H9 (cell line): ENCODE data around the gene CTCF. TPM values are rescaled to one million over a fixed set of nuclear protein-coding genes. Genes with fewer than 3 reads are reported as not detected.

Experiments used
- DNase-seq: peaks from one replicate; pipeline ENCODE4 v3.0.0-alpha.2; 2017
- H2AFZ ChIP-seq: one replicate; pipeline ENCODE4 v1.6.1; 2013; ENCODE audit warnings: mild to moderate bottlenecking, low read length, control low read depth, moderate library complexity
- H2AK5ac ChIP-seq: 2 replicates; pipeline ENCODE4 v1.6.1; 2013; ENCODE audit warnings: low read length, control low read depth, mixed read lengths; ENCODE audit not compliant: insufficient read length
- H2BK120ac ChIP-seq: one replicate; pipeline ENCODE4 v1.6.1; 2013; ENCODE audit warnings: low read depth, mild to moderate bottlenecking, low read length, control low read depth, inconsistent platforms; ENCODE audit not compliant: poor library complexity, severe bottlenecking
- H2BK12ac ChIP-seq: 2 replicates; pipeline ENCODE4 v1.6.1; 2013; ENCODE audit warnings: low read length, control low read depth, mixed read lengths, low read depth; ENCODE audit not compliant: insufficient read length
- H2BK15ac ChIP-seq: 2 replicates; pipeline ENCODE4 v1.6.1; 2013; ENCODE audit warnings: low read depth, low read length, control low read depth
- H2BK20ac ChIP-seq: one replicate; pipeline ENCODE4 v1.6.1; 2013; ENCODE audit warnings: low read depth, mild to moderate bottlenecking, low read length, control low read depth, inconsistent platforms; ENCODE audit not compliant: poor library complexity, severe bottlenecking
- H2BK5ac ChIP-seq: 2 replicates; pipeline ENCODE4 v1.6.1; 2013; ENCODE audit warnings: low read length, control low read depth, mixed read lengths; ENCODE audit not compliant: insufficient read length
- H3K14ac ChIP-seq: 2 replicates; pipeline ENCODE4 v1.6.1; 2013; ENCODE audit warnings: low read length, control low read depth; ENCODE audit not compliant: insufficient read depth
- H3K18ac ChIP-seq: 2 replicates; pipeline ENCODE4 v1.6.1; 2013; ENCODE audit warnings: low read depth, mild to moderate bottlenecking, mixed read lengths, low read length, control low read depth; ENCODE audit not compliant: insufficient read length
- H3K23ac ChIP-seq: 2 replicates; pipeline ENCODE4 v1.6.1; 2013; ENCODE audit warnings: low read length, control low read depth, mixed read lengths, low read depth; ENCODE audit not compliant: insufficient read length
- H3K23me2 ChIP-seq: 2 replicates; pipeline ENCODE4 v1.6.1; 2013; ENCODE audit warnings: low read depth, mild to moderate bottlenecking, mixed read lengths, low read length, control low read depth; ENCODE audit not compliant: insufficient read length, poor library complexity, severe bottlenecking
- H3K27ac ChIP-seq: 2 replicates; pipeline ENCODE4 v1.5.1; 2013; ENCODE audit warnings: low read length, control low read depth, mixed read lengths, low read depth; ENCODE audit not compliant: insufficient read length
- H3K27me3 ChIP-seq: 2 replicates; pipeline ENCODE4 v1.6.1; 2013; ENCODE audit warnings: low read length, control low read depth, inconsistent platforms; ENCODE audit not compliant: insufficient read depth
- H3K4ac ChIP-seq: 2 replicates; pipeline ENCODE4 v1.6.1; 2013; ENCODE audit warnings: low read depth, mild to moderate bottlenecking, control low read depth, inconsistent platforms, low read length, moderate library complexity
- H3K4me1 ChIP-seq: 2 replicates; pipeline ENCODE4 v1.6.1; 2013; ENCODE audit warnings: low read length, control low read depth, inconsistent platforms; ENCODE audit not compliant: insufficient read depth
- H3K4me2 ChIP-seq: 2 replicates; pipeline ENCODE4 v1.6.1; 2013; ENCODE audit warnings: low read length, control low read depth, mixed read lengths; ENCODE audit not compliant: insufficient read length, insufficient read depth
- H3K56ac ChIP-seq: 2 replicates; pipeline ENCODE4 v1.6.1; 2013; ENCODE audit warnings: low read depth, mild to moderate bottlenecking, mixed read lengths, low read length, control low read depth; ENCODE audit not compliant: insufficient read length
- H3K79me1 ChIP-seq: 2 replicates; pipeline ENCODE4 v1.6.1; 2013; ENCODE audit warnings: low read depth, mild to moderate bottlenecking, moderate library complexity, low read length, control low read depth, inconsistent platforms; ENCODE audit not compliant: insufficient read depth, poor library complexity, severe bottlenecking
- H3K79me2 ChIP-seq: 2 replicates; pipeline ENCODE4 v1.6.1; 2013; ENCODE audit warnings: low read length, control low read depth, inconsistent platforms; ENCODE audit not compliant: insufficient read depth
- H3K9ac ChIP-seq: 2 replicates; pipeline ENCODE4 v1.6.1; 2013; ENCODE audit warnings: low read length, control low read depth, mixed read lengths; ENCODE audit not compliant: insufficient read length; ENCODE audit errors: extremely low read depth
- H3K9me3 ChIP-seq: one replicate; pipeline ENCODE4 v1.6.1; 2013; ENCODE audit warnings: low read depth, low read length, inconsistent platforms; ENCODE audit not compliant: control insufficient read depth
- H3T11ph ChIP-seq: one replicate; pipeline ENCODE4 v1.6.1; 2013; ENCODE audit warnings: mild to moderate bottlenecking, low read length, control low read depth, inconsistent platforms
- H4K20me1 ChIP-seq: one replicate; pipeline ENCODE4 v1.6.1; 2013; ENCODE audit not compliant: control insufficient read depth, insufficient read length, insufficient read depth
- H4K5ac ChIP-seq: 2 replicates; pipeline ENCODE4 v1.6.1; 2013; ENCODE audit warnings: low read depth, mild to moderate bottlenecking, mixed read lengths, low read length, control low read depth; ENCODE audit not compliant: insufficient read length
- H4K8ac ChIP-seq: replicated peaks from 2 replicates; pipeline ENCODE4 v1.6.1; 2013; ENCODE audit warnings: low read length, control low read depth, mixed read lengths, low read depth; ENCODE audit not compliant: insufficient read length
- H4K91ac ChIP-seq: 2 replicates; pipeline ENCODE4 v1.6.1; 2013; ENCODE audit warnings: low read depth, mild to moderate bottlenecking, moderate library complexity, mixed read lengths, low read length, control low read depth; ENCODE audit not compliant: insufficient read length
- H3K27ac Mint-ChIP-seq, 3 experiments: 2 replicates in 2 of 3; 3 replicates in 1 of 3; pipeline ENCODE4 v1.8.0; 2020 to 2021; ENCODE audit warnings: mixed read lengths in 3 of 3, mild to moderate bottlenecking in 1 of 3, moderate library complexity in 1 of 3
- H3K27me3 Mint-ChIP-seq: 2 replicates; pipeline ENCODE4 v1.8.0; 2021; ENCODE audit warnings: low read depth, mild to moderate bottlenecking, moderate library complexity, mixed read lengths
- H3K36me3 Mint-ChIP-seq, 3 experiments: 2 replicates in 2 of 3; 3 replicates in 1 of 3; pipeline ENCODE4 v1.8.0; 2020 to 2021; ENCODE audit warnings: low read depth in 3 of 3, mixed read lengths in 3 of 3; ENCODE audit not compliant: insufficient read depth in 1 of 3
- H3K4me1 Mint-ChIP-seq, 2 experiments: 2 replicates each; pipeline ENCODE4 v1.8.0; 2020; ENCODE audit warnings: mixed read lengths in 2 of 2
- H3K4me3 Mint-ChIP-seq, 2 experiments: 2 replicates in 1 of 2; 3 replicates in 1 of 2; pipeline ENCODE4 v1.8.0; 2020 to 2021; ENCODE audit warnings: mild to moderate bottlenecking in 2 of 2, mixed read lengths in 2 of 2, moderate library complexity in 1 of 2
- H3K9me3 Mint-ChIP-seq, 2 experiments: 2 replicates in 1 of 2; 3 replicates in 1 of 2; pipeline ENCODE4 v1.8.0; 2020; ENCODE audit warnings: mild to moderate bottlenecking in 2 of 2, mixed read lengths in 2 of 2, moderate library complexity in 1 of 2
- CTCF ChIP-seq: fragments of 200-600 bp; sonication (generic); conservative IDR thresholded peaks from 3 replicates; pipeline ENCODE4 v1.8.0; 2021; ENCODE audit warnings: antibody characterized with exemption, mild to moderate bottlenecking
- WGBS: extraction: QIAGEN DNeasy Blood & Tissue Kit; methylation state at CpG from one replicate; pipeline ENCODE4 v1.1.7; 2013; ENCODE audit warnings: missing lambda C conversion rate, low lambda C conversion rate, mixed read lengths; ENCODE audit not compliant: insufficient read length; ENCODE audit errors: extremely low coverage; 5-methylcytosine and 5-hydroxymethylcytosine counted together
- total RNA-seq: library from RNA; stranded (reverse); gene quantifications from 2 replicates; pipeline ENCODE4 v1.2.1, GENCODE V29; 2021

The CTCF gene
- total RNA-seq, 1 experiment from 2014 or later: 87.3 TPM

DNA sequence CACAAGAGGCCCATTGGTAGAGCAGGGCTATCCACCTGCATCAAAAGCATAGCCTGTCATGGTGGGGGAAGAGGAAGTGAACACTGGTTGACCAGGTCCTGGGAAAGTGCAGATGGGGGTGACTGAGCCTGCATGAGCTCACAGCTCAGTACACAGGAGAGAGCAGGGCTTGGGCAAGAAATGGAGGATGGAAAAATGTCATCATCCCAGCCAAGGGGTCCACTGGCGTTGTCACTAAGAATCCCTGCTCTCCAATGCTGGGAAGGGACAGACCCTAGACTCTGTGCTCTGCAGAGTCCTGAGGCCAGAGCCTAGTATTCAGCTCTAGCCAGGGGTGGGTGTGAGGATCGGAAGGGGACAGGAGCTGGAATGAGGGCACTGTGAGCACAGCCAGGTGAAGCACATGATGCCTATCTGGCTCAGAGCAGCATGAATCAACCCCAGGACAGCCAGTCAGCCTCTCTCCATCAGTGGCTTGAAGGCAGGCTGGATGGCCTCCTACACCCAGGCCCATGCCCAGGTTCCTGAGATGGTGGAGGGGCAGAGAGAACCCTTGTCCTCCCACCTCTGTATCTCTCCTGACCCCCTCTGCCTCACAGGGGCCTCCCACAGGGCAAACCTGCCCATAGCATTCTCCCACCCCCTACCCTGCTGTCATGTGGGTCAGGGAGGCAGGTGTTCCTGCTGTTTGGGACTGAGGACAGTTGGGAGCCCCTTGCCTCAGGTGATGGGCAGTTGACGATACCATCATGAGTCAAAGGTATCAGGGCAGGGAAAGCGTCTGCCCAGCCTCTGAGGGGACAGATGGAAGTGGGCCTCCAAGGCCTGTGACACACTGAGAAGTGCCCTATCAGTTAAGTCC is 13.8 kb upstream of the CTCF start:
- H2AK5ac ChIP-seq: no peak overlapping the region
- no peaks in the 10 kb centered on the region for H3K79me2 ChIP-seq
- H4K5ac ChIP-seq: no peak overlapping the region
- TF ChIP-seq CTCF: no peak
- H4K8ac ChIP-seq: no peak overlapping the region
- H3K23ac ChIP-seq: no peak overlapping the region
- H3K9me3 Mint-ChIP-seq: no peaks in the 10 kb centered on the region
- H3K4ac ChIP-seq: no peak overlapping the region
- H3K36me3 Mint-ChIP-seq: peaks cover 0 to 13% (median 0%) of the 10 kb centered on the region in 3 experiments; a peak in 5 of 7 replicates
- H3K27me3 Mint-ChIP-seq: peaks cover 4% of the 10 kb centered on the region; the same call in 1 of the 2 replicates
- H3K4me1 ChIP-seq: no peaks in the 10 kb centered on the region; the same call in 1 of the 2 replicates
- H2BK20ac ChIP-seq: no peak overlapping the region
- no peaks in the 10 kb centered on the region for H3K23me2 ChIP-seq
- H3K9ac ChIP-seq: no peak overlapping the region
- no peak for DNase-seq
- no peak overlapping the region for H3K14ac ChIP-seq
- no peak overlapping the region for H2AFZ ChIP-seq
- H3K18ac ChIP-seq: no peak overlapping the region
- no CpG with 5 or more reads among the region's 4 CpGs for WGBS
- H3T11ph ChIP-seq: no peak overlapping the region
- no peak overlapping the region for H2BK5ac ChIP-seq
- no peak overlapping the region for H2BK12ac ChIP-seq
- H2BK120ac ChIP-seq: no peak overlapping the region
- H3K56ac ChIP-seq: no peak overlapping the region
- H3K79me1 ChIP-seq: no peaks in the 10 kb centered on the region
- no peak overlapping the region for H4K91ac ChIP-seq
- no peak overlapping the region for H2BK15ac ChIP-seq
- no peaks in the 10 kb centered on the region for H4K20me1 ChIP-seq
- no peak overlapping the region for H3K4me2 ChIP-seq
- H3K4me1 Mint-ChIP-seq: peaks cover 10 to 21% of the 10 kb centered on the region in 2 experiments
- H3K4me3 Mint-ChIP-seq: no peak overlapping the region
- H3K27ac Mint-ChIP-seq: peak overlapping the region in 1 of 3 experiments; percentile 25; a peak in 1 of 7 replicates
- no peaks in the 10 kb centered on the region for H3K9me3 ChIP-seq
- no peaks in the 10 kb centered on the region for H3K27me3 ChIP-seq
- H3K27ac ChIP-seq: no peak overlapping the region
